NCI-H2029 treated with DMSO at 0.1 percent for 48 hours (cell line): ENCODE data around the gene FBXO5.

Source experiments
- DNase-seq: peaks from one replicate; lab custom pipeline; 2025; lab: John Stamatoyannopoulos, UW

Gene FBXO5

DNA sequence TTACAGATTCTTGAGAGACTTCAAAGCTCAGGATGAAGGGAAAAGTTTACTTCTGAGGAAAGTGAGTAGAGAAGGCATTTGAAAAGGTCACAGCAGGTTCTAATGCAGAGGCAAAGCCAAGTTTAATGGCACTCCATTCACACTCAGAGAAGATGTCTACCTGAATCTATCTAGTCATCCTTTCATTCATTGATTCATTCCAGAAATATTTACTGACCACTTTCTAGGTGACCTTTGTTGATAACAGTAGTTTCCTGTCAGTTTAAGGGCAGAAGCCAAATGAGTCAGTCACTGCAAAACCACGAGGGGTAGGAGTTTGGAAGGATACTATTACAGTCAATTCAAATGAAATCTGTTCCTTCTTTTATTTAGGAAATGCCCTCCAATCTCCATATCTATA lies 30.8 kb downstream of the FBXO5 start:
- DNase-seq, result no peak

DNA sequence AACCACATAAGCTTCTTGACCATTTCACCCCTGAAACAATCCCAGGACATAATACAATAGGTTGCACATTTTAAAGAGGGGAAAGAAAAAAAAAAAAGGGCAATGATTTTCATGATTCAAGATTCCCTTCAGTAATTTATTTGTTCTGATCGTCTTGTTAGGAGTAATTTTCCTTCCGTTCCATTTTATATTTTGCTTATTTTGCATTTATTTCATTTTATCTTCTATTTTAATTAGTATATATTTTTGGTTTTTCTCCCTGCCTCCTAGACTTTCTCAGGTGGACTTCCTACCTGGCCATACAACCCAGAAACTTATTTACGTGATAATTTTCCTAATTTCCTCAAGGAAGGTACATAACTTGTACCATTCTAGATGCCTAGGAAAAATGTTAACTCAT lies 32.6 kb downstream of the FBXO5 start:
- DNase-seq, result no peak

DNA sequence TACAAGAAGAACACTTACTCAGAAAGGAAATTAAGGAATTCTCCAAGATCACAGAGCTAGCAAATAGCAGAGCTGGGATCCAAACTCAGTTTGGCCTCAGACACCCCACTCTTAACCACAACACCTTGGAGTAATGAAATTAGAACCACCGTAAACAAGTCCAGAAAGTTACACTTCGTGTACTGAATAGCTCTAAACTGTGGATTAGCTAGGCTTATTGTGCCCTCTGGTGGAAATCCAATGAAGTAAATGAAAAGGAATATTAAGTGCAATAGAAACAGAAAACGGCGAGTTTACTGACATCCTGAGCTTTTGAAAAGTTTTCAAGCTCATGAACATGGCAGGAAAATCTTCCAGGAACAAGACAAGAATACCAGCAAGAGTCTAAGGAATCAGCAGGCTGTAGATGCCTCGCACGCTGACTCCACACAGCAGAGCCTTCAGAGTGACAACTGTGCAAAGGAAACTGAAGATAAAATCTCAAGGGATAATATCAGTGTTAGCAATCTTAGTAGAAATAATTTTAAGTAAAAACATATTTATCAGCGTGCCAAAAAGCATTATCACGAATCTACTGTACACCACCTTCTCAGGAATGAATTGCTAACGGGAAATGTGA lies 34.6 kb downstream of the FBXO5 start:
- DNase-seq, result peak; percentile 1

DNA sequence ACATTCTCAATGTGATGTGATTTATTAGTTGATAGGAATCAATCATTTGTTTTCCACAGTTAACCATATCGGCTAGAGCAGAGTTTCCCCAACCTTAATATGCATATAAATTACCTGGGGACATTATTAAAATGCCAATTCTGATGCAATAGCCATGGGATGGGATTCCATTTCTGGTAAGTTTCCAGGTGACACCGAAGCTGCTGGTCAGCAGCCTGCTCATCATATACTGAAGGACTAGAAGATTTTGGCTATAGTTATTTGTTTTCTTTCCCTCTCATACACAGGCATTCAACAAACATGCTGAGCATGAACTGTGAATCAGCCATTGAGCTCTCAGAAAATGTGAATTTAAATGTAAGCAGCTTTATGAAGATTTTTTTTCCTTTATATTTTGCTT lies 35.8 kb downstream of the FBXO5 start:
- DNase-seq, result no peak

DNA sequence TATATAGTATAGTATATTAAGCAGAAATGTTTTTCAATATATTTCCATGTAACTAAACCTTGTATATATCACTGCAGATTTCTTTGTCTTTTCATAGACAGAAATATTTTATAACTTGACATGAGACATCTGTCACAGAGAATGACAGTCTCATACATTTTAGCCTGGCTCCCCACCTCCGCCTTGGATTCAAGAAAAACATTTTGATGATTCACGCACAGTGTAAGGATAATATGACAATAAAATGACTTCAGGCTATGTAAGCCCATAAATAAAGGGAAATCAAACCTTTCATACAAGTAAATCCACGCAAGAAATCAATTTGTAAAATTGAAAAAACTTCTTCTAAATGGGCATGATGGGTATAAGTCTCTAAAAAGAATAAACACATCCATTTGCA lies 36.4 kb downstream of the FBXO5 start:
- DNase-seq, result no peak

DNA sequence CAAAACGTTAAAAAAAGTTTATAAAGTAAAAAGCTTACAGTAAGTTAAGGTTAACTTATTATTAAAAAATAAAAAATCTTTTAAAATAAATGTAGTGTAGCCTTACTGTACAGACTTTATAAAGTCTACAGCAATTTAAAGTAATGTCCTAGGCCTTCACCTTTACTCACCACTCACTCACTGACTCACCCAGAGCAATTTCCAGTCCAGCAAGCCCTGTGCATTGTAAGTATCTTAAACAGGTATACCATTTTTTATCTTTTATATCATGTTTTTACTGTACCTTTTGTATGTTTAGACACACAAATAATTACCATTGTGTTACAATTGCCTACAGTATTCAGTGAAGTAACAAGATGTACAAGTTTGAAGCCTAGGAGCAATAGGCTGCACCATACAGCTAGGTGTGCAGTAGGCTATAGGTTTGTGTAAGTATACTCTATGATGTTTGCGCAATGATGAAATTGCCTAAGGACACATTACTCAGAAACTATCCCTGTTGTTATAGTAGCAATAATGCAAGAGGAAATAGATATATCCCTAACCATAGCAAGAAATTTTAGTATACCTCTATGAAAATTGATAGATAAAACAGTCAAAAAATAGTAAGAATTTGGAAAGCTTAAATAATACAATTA lies 39.5 kb downstream of the FBXO5 start:
- no peak for DNase-seq

DNA sequence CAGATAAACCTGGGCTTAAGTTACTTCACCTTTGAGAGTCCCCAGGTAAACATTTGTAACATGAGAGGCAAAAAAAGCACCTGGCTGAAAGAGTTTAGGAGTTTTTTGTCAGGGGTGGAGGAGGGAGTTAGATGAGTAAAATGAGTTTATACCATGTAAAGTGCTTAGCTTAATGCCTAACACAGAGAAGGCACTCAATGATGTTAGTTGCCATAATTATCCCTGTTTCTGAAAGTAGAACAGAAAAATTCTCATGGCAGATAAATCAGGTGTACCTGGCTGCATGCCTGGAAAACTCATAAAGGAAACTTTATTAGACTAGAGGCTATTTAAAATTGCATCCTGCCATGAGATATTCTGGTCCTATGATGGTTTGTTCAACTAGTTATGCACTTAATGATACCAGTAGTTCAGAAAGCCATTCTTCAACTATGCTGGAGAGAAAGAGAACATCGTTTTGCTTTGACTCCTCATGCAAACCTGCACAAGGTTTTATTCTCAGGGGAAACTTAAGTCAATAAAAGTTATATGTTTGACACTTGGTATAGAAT lies 40.4 kb downstream of the FBXO5 start:
- DNase-seq, result no peak

DNA sequence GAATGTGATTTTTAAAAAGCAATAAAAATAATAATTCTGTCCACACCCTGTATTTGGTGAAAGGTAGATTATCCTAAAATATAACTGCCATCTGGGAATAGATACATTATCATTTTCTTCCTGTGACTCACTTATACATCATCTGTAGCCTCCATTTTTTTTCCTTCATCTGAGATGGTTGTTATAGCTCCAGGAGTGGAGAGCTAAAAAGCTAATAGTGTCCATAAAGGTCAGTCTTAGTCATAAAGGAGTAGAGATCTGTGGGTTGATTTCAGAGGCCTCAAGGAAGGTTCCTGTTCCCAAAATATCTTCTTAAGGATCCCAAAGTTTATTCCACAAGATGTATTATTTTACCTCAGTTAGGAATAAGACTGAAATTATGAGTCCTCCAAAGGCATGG lies 41.1 kb downstream of the FBXO5 start:
- DNase-seq, result no peak

DNA sequence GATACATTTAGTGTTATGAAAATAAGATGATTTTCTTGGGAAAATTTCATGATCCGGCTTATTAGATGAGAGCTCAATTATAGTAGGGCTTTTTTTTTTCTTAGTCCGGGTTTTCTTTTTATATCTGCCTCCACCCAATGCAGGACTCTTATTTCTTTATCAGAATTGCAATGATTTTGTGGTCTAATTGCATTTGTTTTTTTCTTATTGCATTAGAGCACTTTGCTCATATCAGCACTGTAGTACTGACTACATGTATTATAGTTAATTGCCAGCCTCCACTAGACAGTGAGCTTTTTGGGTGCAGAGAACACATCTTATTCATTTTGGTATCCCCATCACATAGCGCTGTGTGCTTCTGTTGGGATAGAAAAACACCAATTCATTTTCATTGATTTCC lies 50.0 kb downstream of the FBXO5 start:
- DNase-seq, result no peak

DNA sequence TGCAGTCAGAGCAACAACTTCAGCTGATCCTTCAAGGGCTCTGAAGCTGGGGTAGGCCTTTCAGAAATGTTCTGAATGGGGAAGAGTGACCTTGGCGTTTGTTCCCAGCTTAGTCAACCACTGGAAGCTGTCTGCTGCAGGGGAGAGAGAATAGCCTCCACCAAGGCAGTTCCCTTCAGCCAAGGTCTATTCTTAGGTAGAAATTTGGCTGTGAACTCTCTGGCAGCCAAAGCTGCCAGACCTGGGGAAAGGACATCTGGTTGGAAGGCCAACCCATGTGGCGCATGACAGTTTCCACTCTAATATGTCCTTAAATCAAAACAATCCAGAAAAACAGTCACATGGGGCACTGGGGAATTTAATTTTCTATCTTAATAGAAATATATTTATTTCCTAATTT lies 60.1 kb downstream of the FBXO5 start:
- no peak for DNase-seq
